ENCODE measurements around the gene PTPRM.

Gene PTPRM

GRCh38 chr18:7766817-7767216 lies 199.7 kb downstream of the PTPRM start:
- no peak for DNase-seq

GRCh38 chr18:7770908-7771307 lies 203.8 kb downstream of the PTPRM start:
- no peak for DNase-seq

GRCh38 chr18:7772510-7772888 lies 205.4 kb downstream of the PTPRM start:
- no peak for DNase-seq

GRCh38 chr18:7772951-7773350 lies 205.8 kb downstream of the PTPRM start:
- DNase-seq = no peak

- DNase-seq = no peak
These were observed 208.0 kb downstream of the PTPRM start for GRCh38 chr18:7775128-7775527.

- DNase-seq = no peak
These were observed 208.7 kb downstream of the PTPRM start for GRCh38 chr18:7775843-7776242.

- no peak for DNase-seq
These were observed 211.1 kb downstream of the PTPRM start for GRCh38 chr18:7778181-7778580.

GRCh38 chr18:7779211-7779610 lies 212.1 kb downstream of the PTPRM start:
- DNase-seq = no peak

GRCh38 chr18:7784171-7784570 lies 217.1 kb downstream of the PTPRM start:
- DNase-seq = no peak

GRCh38 chr18:7786569-7786968 lies 219.5 kb downstream of the PTPRM start:
- no peak for DNase-seq

- no peak for DNase-seq
These were observed 220.2 kb downstream of the PTPRM start for GRCh38 chr18:7787339-7787738.

GRCh38 chr18:7789856-7790552 lies 222.9 kb downstream of the PTPRM start:
- DNase-seq = no peak

- DNase-seq = no peak
These were observed 226.0 kb downstream of the PTPRM start for GRCh38 chr18:7793100-7793499.

- DNase-seq = no peak
These were observed 236.9 kb downstream of the PTPRM start for GRCh38 chr18:7803956-7804469.

GRCh38 chr18:7805096-7805495 lies 238.0 kb downstream of the PTPRM start:
- DNase-seq = no peak

- DNase-seq = no peak
These were observed 238.8 kb downstream of the PTPRM start for GRCh38 chr18:7805880-7806279.

- no peak for DNase-seq
These were observed 240.9 kb downstream of the PTPRM start for GRCh38 chr18:7807936-7808453.

GRCh38 chr18:7808992-7809391 lies 241.9 kb downstream of the PTPRM start:
- DNase-seq = no peak

- no peak for DNase-seq
These were observed 242.3 kb downstream of the PTPRM start for GRCh38 chr18:7809455-7809854.

- no peak for DNase-seq
These were observed 242.9 kb downstream of the PTPRM start for GRCh38 chr18:7809978-7810377.

- DNase-seq = no peak
These were observed 245.4 kb downstream of the PTPRM start for GRCh38 chr18:7812431-7813063.

GRCh38 chr18:7813131-7813530 lies 246.0 kb downstream of the PTPRM start:
- DNase-seq = no peak

- no peak for DNase-seq
These were observed 247.7 kb downstream of the PTPRM start for GRCh38 chr18:7814754-7815315.

GRCh38 chr18:7815787-7816186 lies 248.7 kb downstream of the PTPRM start:
- DNase-seq = no peak

Data from DMS79 (cell line).